Umbilical cord (tissue), 2 donors: ENCODE results near the gene SP2. TPM values are rescaled to one million over a fixed set of nuclear protein-coding genes. Genes with fewer than 3 reads are reported as not detected.

Source experiments
- DNase-seq: peaks from one replicate; pipeline ENCODE4 v3.0.0-alpha.2; 2015; ENCODE audit warnings: low spot score
- total RNA-seq: library from RNA; depleted of rRNA; stranded (reverse); fragments of >200 nt; gene quantifications from one replicate; pipeline ENCODE4 v1.2.3, GENCODE V29; 2014; ENCODE audit warnings: low replicate concordance; ENCODE audit not compliant: insufficient read depth

SP2 gene
- total RNA-seq, 1 donor from 2014 or later = not detected

DNA sequence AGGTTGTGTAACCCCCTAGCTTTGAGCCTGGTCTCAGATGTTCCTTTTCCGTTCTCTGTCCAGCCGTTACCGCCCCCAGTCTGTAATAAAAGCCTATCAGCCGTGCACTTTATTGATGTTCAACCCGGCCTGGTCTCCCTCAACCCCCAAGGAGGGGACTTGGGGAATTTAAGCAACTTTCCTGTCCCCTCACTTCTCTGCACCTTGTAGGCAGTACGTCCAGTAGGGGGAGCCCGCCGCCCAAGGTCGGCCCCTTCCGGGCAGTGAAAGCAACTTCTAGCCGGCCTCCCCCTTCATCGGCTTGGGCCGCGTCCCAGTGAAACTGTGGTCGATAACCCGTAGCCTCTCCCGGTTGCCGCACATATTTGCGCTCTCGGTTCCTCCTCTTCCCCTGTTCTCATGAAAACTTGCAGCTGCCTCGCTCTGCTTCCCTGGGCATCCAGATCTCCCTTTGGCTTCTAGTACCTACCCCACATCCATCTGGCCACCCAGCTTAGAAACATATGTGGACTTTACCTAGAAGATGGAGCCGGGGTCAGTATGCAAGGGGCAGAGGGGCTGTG is 53.2 kb downstream of the SP2 start:
- peak; percentile 87 for DNase-seq

DNA sequence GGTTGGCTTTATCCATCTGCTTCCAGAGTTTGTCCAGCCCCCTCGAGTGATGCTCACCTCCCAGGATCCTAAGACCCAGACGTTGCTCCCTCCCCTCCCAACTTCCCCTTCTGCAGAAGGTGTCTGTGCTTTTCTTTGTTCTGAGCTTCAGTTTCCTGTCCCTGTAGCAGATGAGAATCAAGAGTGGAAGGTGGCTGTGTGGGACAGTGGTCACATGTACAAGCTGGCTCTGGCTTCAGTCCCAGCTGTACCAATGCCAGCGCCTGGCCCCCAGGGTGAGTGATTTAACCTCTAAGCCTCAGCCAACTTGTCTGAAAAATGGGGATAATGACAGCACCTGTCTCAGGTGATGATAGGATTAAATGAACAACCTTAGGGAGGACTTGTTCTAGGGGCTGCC is 53.9 kb downstream of the SP2 start:
- no peak for DNase-seq

DNA sequence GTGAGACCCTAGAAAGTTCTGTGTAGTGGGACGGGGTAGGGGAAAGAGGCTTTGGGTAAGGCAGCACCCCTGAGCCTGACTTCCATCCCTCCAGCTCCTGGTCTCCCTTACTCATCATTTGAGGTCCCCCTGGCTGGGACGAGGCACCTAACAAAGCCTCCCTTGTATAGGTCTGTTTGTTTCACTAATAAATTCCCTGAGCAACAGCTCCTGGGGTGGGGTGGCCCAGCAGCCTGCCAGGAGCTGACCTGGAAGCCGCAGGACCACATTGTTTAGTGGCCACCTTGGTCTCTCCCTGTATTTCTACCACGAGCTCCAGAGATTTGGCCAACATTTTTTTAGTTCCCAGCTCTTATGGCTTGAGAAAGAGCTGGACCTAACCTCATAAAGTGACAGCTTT is 54.4 kb downstream of the SP2 start:
- DNase-seq = no peak

DNA sequence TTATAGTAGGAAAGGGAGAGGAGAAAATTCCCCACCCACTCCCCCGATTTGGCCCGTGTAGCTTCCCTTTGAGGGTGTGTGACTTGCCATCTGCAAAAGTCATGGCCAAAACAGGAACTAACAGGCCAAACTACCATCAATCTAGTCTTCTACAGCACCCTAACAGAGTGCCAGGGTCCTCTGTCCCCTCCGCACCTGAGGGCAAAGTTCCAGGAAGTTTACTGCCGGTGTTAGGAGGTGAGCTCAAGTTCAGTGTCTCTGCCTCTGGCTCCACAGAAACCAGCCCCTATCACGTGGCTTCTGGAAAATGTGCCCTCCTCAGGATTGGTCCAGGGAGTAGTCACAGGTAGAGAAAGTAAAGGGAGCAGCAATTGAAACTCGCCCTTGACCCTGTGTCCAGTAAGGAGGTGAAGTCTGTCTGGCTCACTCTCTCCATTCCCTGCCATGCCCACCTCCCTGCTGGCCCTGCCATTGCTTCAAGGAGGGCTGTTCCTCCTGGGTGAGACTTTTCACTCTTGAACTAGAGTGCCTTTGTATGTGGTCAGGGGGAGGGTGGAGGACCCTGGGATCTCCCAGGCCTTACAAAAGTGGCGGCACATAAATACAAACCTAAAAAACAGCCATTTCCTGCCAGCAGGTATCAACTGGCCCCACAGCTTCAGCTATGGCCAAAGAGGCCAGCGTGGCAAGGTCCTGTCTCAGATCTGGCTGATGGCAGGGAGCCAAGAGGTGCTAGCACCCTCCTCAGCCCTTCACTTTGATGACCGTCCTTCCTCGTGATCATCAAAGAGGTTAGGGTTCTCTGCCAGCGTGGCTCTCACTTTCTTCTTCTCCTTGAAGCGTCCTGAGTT is 56.4 kb downstream of the SP2 start:
- DNase-seq = no peak

DNA sequence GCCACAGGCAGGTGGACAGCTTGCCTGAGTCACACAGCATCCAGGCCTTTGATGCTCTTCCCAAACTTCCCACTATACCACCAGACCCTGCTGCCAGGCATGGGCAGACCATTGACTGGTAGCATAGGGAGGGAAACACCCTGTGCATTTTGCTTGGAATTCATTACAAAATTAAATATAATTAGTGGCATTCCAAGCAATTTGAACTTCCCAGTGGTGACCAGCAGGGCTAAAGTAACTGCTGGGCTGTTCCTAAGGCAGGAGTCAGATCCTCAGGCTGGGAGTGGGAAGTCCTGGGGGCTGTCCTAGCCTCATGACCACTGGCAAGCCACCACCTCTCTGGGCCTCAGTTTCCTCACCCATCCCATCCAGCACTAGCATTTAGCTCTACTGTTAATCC is 57.9 kb downstream of the SP2 start:
- DNase-seq = no peak

DNA sequence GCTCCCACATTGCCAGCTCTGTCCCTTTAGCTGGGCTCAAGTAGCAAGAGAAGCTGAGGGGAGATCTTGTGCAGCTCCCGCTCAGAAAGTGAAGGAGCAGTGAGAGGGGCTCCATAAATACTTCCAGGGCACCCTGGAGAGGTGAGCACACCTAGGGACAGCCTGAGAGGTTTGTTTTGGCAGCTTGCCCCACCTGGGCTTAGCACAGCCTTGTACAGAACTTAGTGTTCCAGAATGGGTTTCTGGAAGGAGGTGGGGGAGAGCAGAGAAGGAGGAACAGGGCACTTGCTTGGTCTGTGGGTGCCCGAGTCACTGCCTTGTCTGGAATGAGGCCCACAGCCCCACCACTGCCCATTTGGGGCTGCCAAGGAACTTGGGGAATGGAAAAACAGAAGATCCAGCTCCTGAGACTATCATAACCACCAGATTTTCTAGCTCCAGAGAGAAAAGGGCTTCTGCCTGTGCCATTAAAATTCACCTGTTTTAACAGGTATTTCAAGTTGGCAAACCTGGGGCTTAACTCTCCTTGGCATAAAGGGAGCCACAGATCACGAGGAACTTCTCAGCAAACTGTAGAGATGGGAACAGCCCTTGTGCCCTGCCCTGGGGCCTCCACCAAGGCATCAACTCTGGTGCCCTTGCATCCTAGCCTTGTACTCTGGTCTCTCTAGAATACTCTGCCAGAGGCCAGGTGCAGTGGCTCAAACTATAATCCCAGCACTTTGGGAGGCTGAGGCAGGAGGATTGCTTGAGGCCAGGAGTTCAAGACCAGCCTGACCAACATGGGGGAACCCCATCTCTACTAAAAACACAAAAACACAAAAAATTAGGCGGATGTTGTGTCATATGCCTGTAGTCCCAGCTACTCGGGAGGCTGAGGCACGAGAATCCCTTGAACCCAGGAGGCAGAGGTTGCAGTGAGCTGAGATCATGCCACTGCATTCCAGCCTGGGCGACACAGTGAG is 59.7 kb downstream of the SP2 start:
- DNase-seq = no peak

DNA sequence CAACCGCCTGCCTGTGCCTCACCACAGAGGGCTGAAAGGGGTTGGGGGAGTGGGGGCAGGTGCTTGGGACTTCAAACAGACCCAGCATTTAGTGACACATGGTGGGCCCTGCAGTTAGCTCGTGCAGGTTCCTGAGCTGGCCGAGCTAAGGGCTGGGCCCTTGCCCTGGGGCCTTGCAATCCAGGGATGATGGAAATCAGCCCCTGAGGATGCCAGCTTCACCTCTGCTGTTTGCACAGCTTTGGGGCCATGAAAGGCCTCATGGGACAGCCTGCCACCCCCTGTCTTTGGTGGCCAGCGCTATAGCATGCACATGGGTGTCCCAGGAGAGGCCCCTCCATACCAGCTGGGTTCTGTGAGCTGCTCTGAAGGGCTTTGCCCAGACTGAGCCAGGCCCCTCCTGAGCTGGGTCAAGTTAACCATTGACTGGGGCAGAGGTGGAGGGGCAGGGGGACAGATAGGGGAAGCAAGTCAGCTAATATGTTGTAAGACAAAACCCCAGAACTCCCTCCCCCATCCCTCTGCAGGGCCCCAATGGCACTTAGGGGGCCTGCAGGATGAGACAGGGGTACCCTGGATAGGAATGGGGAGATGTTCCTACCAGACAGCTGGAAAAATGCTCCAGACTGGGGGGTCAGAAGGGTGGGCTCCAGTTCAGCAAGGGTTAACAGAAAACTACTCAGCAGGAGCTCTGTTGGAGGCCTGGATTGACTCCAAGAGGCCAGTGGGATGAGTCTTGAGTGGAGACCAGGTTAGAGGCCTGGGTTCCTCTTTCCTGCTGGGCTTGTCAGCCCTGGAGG is 61.0 kb downstream of the SP2 start:
- DNase-seq = no peak

DNA sequence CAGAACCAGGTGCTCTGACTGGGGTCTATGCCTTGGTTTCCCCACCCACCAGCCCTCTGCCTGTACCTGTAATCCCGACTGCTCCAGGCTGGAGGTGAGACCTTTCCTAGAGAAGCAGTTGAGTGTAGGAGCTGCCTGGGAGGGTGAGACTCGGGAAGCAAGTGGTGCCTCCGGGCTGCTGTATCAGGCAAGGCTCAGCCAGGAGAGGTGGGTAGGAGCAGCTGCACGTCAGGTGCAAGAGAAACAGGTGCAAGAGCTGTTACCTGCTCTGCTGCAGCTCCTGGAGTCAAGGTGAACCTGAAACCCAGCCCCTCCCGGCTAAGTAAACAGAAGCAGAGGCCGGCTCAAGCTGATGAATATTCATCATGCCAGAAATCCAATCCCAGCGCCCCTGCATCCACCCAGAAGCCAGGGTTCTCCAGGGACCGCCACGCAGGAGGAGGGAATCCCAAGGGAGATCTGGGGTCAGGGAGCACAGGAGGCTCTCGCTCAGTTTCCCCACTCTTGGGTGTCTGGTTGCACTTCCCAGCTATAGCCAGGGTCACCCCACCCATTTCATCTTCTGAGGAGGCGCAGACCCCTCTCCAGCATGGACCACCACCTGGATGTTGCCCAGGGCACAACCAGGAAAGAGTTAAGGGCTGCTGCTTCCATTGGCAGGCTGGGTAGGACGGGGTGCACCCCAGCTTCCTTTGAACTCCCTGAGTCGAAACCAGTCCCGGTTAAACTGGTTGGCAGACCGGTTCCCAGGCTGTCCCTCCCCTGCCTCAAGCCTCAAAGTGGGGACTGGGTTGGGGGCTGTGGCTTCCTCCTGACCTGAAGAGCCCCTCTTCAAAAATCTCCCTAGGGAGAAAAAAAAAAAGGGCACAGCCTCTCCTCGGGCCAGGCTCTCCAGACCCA is 61.8 kb downstream of the SP2 start, which contains the start of gene PRR15L:
TSS of gene PRR15L (minus strand) at position 293 of the 900 bp plus-strand sequence. CDS start 4,649 bp downstream, outside the sequence.
- peak; percentile 40 for DNase-seq

DNA sequence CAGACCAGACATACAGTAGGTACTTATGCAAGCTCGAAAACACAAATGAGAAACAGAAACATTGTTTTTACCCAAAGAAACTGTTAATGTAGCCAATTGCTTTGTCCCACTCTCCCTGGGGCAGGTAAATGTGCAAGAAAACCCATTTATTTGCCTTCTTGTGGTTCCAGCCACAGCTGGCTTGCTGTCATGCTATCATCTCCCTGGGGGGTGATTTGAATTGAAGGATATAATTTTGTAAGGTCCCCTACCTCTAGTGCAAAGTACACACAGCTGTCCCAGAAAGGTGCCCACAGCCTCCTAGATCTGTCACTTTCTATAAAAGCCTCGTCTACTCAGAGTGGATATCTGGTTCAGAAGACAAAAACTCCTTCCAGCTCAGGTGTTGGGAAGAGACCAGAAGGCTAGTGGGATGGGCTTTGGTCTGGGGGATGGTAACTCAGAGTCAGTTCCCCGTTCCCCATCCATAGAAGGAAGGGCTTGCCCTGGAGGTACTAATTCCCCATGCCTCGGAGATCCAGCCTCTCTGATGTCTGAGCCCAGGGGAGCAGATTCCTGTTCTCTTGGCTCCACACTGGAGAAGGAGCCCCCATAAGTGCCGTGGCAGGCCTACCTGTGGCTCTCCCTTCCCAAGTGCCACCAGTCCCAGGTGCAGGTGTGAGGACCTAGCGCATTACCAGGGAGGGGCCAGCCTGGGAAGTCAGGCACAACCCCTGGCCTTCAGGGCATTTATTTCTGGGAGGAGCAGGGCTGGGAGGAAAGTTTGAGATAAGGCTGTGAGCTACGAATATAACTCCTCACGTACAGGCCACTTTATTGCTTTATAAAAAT is 64.0 kb downstream of the SP2 start:
- no peak for DNase-seq

DNA sequence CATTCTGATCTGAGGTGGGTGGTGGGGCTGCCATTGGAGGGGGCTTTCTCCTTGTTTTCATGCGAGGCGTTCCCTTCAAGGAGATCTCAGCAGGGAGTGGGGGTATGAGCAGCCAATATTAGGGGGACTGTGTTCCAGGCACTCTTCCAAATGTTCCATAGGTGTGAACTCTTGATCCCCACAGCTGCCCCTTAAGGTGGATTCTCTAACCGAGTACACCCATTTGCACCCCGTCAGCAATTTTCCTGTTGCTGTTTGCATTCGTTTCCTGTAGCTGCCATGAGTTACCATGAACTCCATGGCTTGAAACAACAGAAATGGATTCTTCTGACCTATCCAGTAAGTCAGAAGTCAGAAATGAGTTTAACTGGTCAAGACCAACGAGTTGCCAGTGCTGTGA is 65.4 kb downstream of the SP2 start:
- DNase-seq = no peak

DNA sequence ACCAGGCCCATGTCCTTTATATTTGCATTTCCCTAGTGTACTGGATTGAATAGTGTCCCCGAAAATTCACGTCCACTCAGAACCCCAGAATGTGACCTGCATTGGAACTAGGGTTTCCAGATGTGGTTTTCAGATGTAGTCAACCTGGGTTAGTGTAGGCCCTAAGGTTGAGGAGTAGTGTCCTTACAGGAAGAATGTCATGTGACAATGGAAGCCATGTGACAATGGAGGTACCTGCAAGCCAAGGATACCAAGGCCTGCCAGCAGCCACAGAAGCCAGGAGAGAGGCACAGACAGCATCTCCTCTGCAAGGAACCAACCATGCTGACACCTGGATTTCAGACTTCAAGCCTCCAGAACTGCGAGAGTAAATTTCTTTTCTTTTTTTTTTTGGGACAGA is 66.9 kb downstream of the SP2 start:
- DNase-seq = no peak

DNA sequence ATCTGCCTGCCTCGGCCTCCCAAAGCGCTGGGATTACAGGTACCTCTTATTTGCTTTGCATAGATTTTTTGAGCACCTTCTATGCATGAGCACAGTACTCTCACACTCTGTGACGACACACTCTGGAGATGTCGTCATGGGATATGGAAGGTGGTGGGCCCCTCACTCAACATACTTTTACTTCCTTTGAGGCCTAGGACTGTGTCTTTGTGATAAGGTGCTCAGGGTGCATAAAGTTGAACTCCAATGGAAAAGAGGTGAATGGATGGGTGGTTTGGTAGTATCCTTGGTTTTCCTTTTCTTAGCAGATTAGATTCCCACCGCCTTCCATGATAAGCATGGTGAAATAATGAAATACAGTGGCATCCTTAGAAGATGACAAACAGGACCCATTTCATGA is 68.8 kb downstream of the SP2 start:
- no peak for DNase-seq

DNA sequence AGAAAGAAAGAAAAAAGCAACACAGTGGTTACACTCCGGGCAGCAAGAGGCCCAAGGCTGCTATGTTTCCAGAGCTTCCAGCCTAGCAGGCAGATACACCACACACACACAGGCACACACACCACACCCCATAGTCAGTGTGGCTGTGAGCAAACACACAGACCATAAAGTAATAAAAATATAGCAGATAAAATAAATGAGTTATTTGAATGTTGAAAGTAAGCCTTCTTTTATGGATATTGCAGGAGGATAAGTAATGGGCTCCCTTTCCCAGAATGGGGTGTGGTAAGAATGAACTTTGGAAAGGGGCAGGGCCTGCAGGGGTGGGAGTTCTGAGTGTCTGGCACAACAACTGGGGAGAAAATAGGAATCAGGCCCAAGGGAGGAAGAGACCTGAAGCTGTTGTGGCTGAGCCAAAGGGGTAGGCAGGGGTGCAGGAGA is 70.1 kb downstream of the SP2 start:
- DNase-seq = peak; percentile 95

DNA sequence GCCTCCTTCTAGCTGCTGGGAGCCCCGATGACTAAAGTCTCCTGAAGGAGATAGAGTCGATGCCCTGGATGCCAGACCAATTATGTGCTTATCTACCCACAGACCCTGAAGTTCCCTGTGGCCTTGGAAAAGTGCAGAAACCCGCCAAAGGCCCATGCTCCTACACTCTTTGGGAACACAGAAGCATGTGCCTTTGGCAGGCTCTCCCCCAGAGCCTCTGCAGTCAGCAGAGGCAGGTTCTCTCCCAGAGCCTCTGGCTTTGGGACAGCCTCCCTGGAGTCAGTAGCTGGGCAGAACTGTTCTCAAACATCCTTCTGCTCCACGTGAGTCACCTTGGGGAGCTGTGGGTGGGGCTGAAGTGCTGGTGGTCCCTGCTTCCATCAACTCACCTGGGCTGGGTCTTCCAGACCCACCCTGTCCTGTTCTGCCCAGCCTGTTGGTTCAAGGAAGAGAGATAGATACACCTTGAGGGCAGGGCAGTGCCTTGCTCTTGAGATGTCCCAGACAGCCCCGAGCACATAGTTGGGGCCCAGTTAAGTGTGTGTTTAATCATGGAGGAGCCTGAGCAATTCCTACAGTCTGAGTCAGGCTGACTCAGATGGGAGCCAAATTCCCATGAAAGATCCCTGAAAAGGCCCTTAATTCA is 71.7 kb downstream of the SP2 start:
- DNase-seq = peak; percentile 82

DNA sequence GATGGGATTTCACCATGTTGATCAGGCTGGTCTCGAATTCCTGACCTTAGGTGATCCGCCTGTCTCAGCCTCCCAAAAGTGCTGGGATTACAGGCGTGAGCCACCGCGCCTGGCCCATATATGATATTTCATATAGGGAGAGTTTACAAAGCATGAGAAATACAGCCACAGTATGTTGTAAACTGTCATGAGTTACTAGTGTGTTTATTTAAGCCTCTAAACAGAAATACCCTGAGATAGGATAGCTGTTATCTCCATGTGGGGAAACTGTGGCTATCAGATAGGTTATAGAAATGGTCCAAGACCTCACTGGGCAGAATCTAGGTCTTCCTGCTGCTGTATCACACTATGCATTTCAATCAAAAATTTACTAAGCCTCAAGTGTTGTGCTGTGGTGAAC is 72.8 kb downstream of the SP2 start:
- no peak for DNase-seq

DNA sequence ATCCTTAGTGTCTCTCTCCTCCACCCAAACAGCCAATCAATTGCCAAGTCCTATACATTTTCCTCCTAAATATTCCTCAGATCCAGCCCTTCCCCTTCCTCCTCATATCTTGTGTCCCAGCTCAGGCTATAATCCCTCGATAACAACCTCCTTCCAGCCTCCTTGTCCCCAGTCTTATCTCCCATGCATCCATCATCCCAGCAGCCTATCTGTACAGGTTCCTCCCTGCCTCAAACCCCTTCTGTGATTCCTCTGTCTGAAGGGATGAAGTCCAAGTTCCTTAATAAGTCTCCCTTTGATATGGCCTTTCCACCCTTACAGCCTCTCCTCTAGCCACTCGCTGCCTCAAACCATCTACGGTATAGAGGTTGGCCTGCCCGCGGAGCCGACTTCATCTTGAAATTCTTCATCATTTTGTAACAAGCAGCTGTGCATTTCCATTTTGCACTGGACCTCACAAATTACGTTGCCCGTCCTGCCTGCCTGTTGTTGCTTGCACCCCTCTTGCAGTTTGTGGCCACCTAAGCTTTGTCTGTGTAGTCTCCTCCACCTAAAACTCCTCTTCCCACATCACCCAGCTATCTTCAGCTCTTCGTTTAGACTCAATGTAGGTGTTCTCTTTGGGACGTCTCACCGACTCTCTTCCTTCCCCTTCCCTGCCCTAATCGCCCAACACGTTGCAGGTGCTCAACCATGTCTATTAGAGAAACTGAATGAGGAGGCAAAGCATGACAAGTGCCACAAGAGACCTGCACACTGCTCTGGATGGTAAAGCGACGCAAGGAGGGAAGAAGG is 74.1 kb downstream of the SP2 start:
- DNase-seq = peak; percentile 81

DNA sequence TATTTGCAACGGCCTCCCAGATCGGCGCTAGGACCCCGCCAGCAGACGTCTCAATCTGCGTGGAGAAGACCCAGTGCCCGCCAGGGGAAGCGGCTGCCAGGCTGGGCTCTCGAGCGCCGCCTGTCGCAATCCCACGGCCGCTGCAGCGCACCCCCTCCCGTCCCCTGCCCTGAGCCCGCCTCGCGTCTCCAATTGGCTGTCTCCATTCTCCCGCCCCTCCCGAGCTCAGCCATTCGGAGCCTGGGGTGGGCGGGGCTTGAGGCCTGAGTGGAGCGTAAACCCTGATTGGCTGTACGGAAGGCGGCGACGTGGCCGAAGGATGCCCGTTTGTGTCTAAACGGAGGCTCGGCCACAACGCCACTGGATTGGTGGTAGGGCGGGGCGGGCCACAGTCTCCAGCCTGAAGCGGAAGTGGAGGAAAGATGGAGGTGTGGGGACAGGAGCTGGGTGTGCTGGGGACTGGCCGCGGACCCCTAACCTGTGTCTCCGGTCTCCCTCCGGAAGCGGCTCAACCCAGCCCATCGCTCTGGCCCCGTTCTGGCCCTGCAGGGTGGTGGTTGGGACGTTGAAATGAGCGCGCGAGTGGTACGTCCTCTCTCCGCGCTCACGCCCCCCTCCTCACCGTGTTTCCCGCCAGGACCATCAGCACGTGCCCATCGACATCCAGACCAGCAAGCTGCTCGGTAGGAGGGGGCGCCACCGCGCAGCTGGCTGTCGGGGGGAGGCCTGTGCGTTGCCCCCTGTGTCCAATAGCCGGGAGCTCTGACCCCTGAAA is 74.9 kb downstream of the SP2 start, which contains the start of gene CDK5RAP3:
TSS of gene CDK5RAP3 (plus strand) at position 389 of the 775 bp plus-strand sequence. CDS start at position 423, 34 bp downstream.
- DNase-seq = peak; percentile 100
